Cardiac muscle cell (in vitro differentiated cells and primary cell): ENCODE data around the gene KRTAP5-6. TPM values are rescaled to one million over a fixed set of nuclear protein-coding genes. Genes with fewer than 3 reads are reported as not detected.

Experiments
- DNase-seq, 2 donors: peaks; one replicate each; pipeline versions ENCODE4 v3.0.0 to v3.0.0-alpha.2; 2010 to 2017; ENCODE audit warnings: low read depth in 1 of 2, low spot score in 1 of 2
- H3K27ac ChIP-seq: fragments of 200-600 bp; sonication (generic); 2 replicates; pipeline ENCODE4 v1.5.1; 2016
- H3K27me3 ChIP-seq: fragments of 200-600 bp; sonication (generic); 2 replicates; pipeline ENCODE4 v1.6.0; 2016; ENCODE audit warnings: control low read depth
- H3K36me3 ChIP-seq: fragments of 200-600 bp; sonication (generic); 2 replicates; pipeline ENCODE4 v1.5.1; 2016; ENCODE audit warnings: control low read depth
- H3K4me1 ChIP-seq: fragments of 200-600 bp; sonication (generic); 2 replicates; pipeline ENCODE4 v1.8.1; 2017; ENCODE audit warnings: low read depth, mild to moderate bottlenecking, mixed run types
- H3K4me3 ChIP-seq: fragments of 200-600 bp; sonication (generic); 2 replicates; pipeline ENCODE4 v1.5.1; 2016; ENCODE audit warnings: mild to moderate bottlenecking
- H3K9me3 ChIP-seq: fragments of 200-600 bp; sonication (generic); 2 replicates; pipeline ENCODE4 v1.5.1; 2017; ENCODE audit warnings: low read depth, mild to moderate bottlenecking, control low read depth
- CTCF ChIP-seq: IDR thresholded peaks from 2 replicates; pipeline ENCODE4 v1.5.1; 2012; ENCODE audit warnings: low read depth, mild to moderate bottlenecking, low read length
- polyA plus RNA-seq: library from polyadenylated mRNA; unstranded; fragments of >200 nt; fragmentation: Nextera tagmentation; extraction: Ambion mirVana; gene quantifications from 2 replicates; pipeline ENCODE4 v1.2.1, GENCODE V29; 2016
- total RNA-seq: library from RNA; depleted of rRNA; stranded (reverse); fragments of >200 nt; gene quantifications from 2 replicates; pipeline ENCODE4 v1.2.3, GENCODE V29; 2016

The KRTAP5-6 gene
- total and polyA plus RNA-seq, 2 experiments from 2014 or later: not detected

GRCh38 chr11:1651411-1651980, 45.5 kb upstream of the KRTAP5-6 start:
- no peak for DNase-seq
- no peaks in the 10 kb centered on the region for H3K36me3 ChIP-seq
- TF ChIP-seq CTCF: no peak
- no peak overlapping the region for H3K4me3 ChIP-seq
- H3K27ac ChIP-seq: no peak overlapping the region
- H3K27me3 ChIP-seq: no peaks in the 10 kb centered on the region
- H3K9me3 ChIP-seq: no peaks in the 10 kb centered on the region
- H3K4me1 ChIP-seq: no peaks in the 10 kb centered on the region

- Histone ChIP-seq H3K27me3 (no peaks in the 10 kb centered on the region), H3K9me3 (no peaks in the 10 kb centered on the region), H3K27ac (no peak overlapping the region), H3K4me1 (no peaks in the 10 kb centered on the region), H3K4me3 (no peak overlapping the region), H3K36me3 (no peaks in the 10 kb centered on the region)
- no peak for TF ChIP-seq CTCF
- DNase-seq: no peak
These were observed 45.0 kb upstream of the KRTAP5-6 start for GRCh38 chr11:1652026-1652425.

- Histone ChIP-seq H3K36me3 (no peaks in the 10 kb centered on the region), H3K4me3 (no peak overlapping the region), H3K9me3 (no peaks in the 10 kb centered on the region), H3K4me1 (no peaks in the 10 kb centered on the region), H3K27ac (no peak overlapping the region), H3K27me3 (no peaks in the 10 kb centered on the region)
- TF ChIP-seq CTCF: no peak
- no peak for DNase-seq
These were observed 44.6 kb upstream of the KRTAP5-6 start for GRCh38 chr11:1652442-1652770.

GRCh38 chr11:1652771-1653540, 44.0 kb upstream of the KRTAP5-6 start:
- Histone ChIP-seq H3K36me3 (no peaks in the 10 kb centered on the region), H3K27me3 (no peaks in the 10 kb centered on the region), H3K9me3 (no peaks in the 10 kb centered on the region), H3K27ac (no peak overlapping the region), H3K4me3 (no peak overlapping the region), H3K4me1 (no peaks in the 10 kb centered on the region)
- peak; percentile 93 for TF ChIP-seq CTCF
- DNase-seq: peak; percentile 66 to 79

GRCh38 chr11:1653541-1654387, 43.2 kb upstream of the KRTAP5-6 start:
- no peaks in the 10 kb centered on the region for H3K4me1 ChIP-seq
- TF ChIP-seq CTCF: no peak
- no peak overlapping the region for H3K27ac ChIP-seq
- no peaks in the 10 kb centered on the region for H3K36me3 ChIP-seq
- no peak overlapping the region for H3K4me3 ChIP-seq
- no peaks in the 10 kb centered on the region for H3K9me3 ChIP-seq
- no peak for DNase-seq
- no peaks in the 10 kb centered on the region for H3K27me3 ChIP-seq
